OCI-LY1 (cell line): ENCODE measurements around the gene STUM.

ENCODE experiments used
- EZH2 ChIP-seq: fragments of 200-600 bp; sonication (generic), shearing (Covaris generic); IDR thresholded peaks from 2 replicates; pipeline ENCODE4 v1.8.0; 2017; ENCODE audit warnings: borderline replicate concordance, mixed run types, mild to moderate bottlenecking, antibody characterized with exemption, low read length, moderate library complexity, mixed read lengths
- TF ChIP-seq, protein P1 (sequence below): fragments of 200-600 bp; sonication (generic), shearing (Covaris generic); IDR thresholded peaks from 2 replicates; pipeline ENCODE4 v1.5.1; 2017; ENCODE audit warnings: mild to moderate bottlenecking, antibody characterized with exemption, low read length, moderate library complexity, mixed read lengths

DNA sequence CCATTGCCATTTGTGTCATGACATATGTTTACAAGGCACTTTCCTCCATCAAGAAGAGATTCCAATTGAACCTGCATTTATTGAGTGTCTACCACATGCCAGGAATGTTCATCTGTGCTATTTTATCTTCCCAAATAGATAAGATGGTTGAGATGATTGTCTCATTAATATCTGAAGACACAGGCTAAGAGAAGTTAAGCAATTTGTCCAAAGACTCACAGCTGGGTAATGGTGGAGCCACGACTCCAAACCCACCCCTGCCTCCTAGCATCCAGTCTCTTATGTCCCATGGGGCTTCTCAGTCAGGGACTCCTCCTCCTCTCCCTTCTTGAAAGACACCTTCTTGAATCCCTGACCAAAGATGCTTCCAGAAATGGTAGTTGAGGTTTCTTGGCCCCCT, 68.1 kb downstream of the STUM start:
- TF ChIP-seq, protein P1, sequence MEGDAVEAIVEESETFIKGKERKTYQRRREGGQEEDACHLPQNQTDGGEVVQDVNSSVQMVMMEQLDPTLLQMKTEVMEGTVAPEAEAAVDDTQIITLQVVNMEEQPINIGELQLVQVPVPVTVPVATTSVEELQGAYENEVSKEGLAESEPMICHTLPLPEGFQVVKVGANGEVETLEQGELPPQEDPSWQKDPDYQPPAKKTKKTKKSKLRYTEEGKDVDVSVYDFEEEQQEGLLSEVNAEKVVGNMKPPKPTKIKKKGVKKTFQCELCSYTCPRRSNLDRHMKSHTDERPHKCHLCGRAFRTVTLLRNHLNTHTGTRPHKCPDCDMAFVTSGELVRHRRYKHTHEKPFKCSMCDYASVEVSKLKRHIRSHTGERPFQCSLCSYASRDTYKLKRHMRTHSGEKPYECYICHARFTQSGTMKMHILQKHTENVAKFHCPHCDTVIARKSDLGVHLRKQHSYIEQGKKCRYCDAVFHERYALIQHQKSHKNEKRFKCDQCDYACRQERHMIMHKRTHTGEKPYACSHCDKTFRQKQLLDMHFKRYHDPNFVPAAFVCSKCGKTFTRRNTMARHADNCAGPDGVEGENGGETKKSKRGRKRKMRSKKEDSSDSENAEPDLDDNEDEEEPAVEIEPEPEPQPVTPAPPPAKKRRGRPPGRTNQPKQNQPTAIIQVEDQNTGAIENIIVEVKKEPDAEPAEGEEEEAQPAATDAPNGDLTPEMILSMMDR = no peak
- TF ChIP-seq EZH2 = no peak
